Measurements from ENCODE around the gene GFY. TPM values are rescaled to one million over a fixed set of nuclear protein-coding genes. Genes with fewer than 3 reads are reported as not detected.

GFY gene
- total RNA-seq, 1 donor from 2014 or later: not detected

GRCh38 chr19:49423071-49423984 lies 1.9 kb upstream of the GFY start, which contains the start of gene PTH2:
Gene PTH2, minus strand, starts transcription at chr19:49423441. Its CDS starts 102 bp downstream, at chr19:49423339.
- DNase-seq (no peak), ATAC-seq (ENCODE audit: poor library complexity) (no peak)
- intact Hi-C loops (cut with DNase I): no loop called here

GRCh38 chr19:49423985-49424303 lies 1.2 kb upstream of the GFY start:
- intact Hi-C loops (cut with DNase I): no loop called here
- ATAC-seq (ENCODE audit: poor library complexity): no peak

GRCh38 chr19:49425922-49426592 lies 869 bp downstream of the GFY start:
- no peak for DNase-seq
- ATAC-seq (ENCODE audit: poor library complexity): no peak
- intact Hi-C loops (cut with DNase I): no loop called here

More at GRCh38 chr19:49423985-49424303, 1.2 kb upstream of the GFY start:
- DNase-seq: no peak

- intact Hi-C loops (cut with DNase I): no loop called here
- DNase-seq (no peak), ATAC-seq (ENCODE audit: poor library complexity) (no peak)
These were observed 2.2 kb downstream of the GFY start for GRCh38 chr19:49427339-49427738.

- intact Hi-C loops (cut with DNase I): no loop called here
- ATAC-seq (ENCODE audit: poor library complexity) (no peak), DNase-seq (no peak)
These were observed 2.8 kb downstream of the GFY start for GRCh38 chr19:49427855-49428546.

GRCh38 chr19:49428547-49429451 lies 3.6 kb downstream of the GFY start:
- DNase-seq: no peak
- no peak for ATAC-seq (ENCODE audit: poor library complexity)
- intact Hi-C loops (cut with DNase I): no loop called here

GRCh38 chr19:49430172-49430677 lies 5.0 kb downstream of the GFY start:
- no peak for DNase-seq
- intact Hi-C loops (cut with DNase I): no loop called here
- no peak for ATAC-seq (ENCODE audit: poor library complexity)

- intact Hi-C loops (cut with DNase I): no loop called here
- ATAC-seq (ENCODE audit: poor library complexity) (no peak), DNase-seq (no peak)
These were observed 5.6 kb downstream of the GFY start for GRCh38 chr19:49430678-49431329.

- no peak for ATAC-seq (ENCODE audit: poor library complexity)
These were observed 6.2 kb downstream of the GFY start for GRCh38 chr19:49431330-49431749.

GRCh38 chr19:49432141-49433073 lies 7.2 kb downstream of the GFY start:
- DNase-seq (no peak), ATAC-seq (ENCODE audit: poor library complexity) (no peak)
- intact Hi-C loops (cut with DNase I): no loop called here

More at GRCh38 chr19:49431330-49431749, 6.2 kb downstream of the GFY start:
- no peak for DNase-seq
- intact Hi-C loops (cut with DNase I): no loop called here

- ATAC-seq (ENCODE audit: poor library complexity) (no peak), DNase-seq (no peak)
- intact Hi-C loops (cut with DNase I): no loop called here
These were observed 8.2 kb downstream of the GFY start for GRCh38 chr19:49433240-49433901.

- no peak for ATAC-seq (ENCODE audit: poor library complexity)
- no peak for DNase-seq
- intact Hi-C loops (cut with DNase I): no loop called here
These were observed 9.9 kb downstream of the GFY start for GRCh38 chr19:49434907-49435583.

GRCh38 chr19:49435670-49436069 lies 10.5 kb downstream of the GFY start:
- ATAC-seq (ENCODE audit: poor library complexity) (no peak), DNase-seq (no peak)
- intact Hi-C loops (cut with DNase I): no loop called here

- DNase-seq: no peak
These were observed 11.3 kb downstream of the GFY start for GRCh38 chr19:49436381-49437017.

GRCh38 chr19:49437231-49437630 lies 12.0 kb downstream of the GFY start:
- ATAC-seq (ENCODE audit: poor library complexity): no peak
- no peak for DNase-seq
- intact Hi-C loops (cut with DNase I): no loop called here

More at GRCh38 chr19:49436381-49437017, 11.3 kb downstream of the GFY start:
- no peak for ATAC-seq (ENCODE audit: poor library complexity)
- intact Hi-C loops (cut with DNase I): no loop called here
